Stimulated activated CD8-positive, alpha-beta memory T cell treated with anti-CD3 and anti-CD28 coated beads, Interleukin-12 subunit alpha, Interleukin-12 subunit beta, amount 100 ng/mL, for 4 hours (primary cell): Measurements from ENCODE around the gene NDST1.

ENCODE experiments used
- DNase-seq: peaks from one replicate; pipeline ENCODE4 v3.0.0-alpha.2; 2020; ENCODE audit warnings: low read depth

The NDST1 gene

DNA sequence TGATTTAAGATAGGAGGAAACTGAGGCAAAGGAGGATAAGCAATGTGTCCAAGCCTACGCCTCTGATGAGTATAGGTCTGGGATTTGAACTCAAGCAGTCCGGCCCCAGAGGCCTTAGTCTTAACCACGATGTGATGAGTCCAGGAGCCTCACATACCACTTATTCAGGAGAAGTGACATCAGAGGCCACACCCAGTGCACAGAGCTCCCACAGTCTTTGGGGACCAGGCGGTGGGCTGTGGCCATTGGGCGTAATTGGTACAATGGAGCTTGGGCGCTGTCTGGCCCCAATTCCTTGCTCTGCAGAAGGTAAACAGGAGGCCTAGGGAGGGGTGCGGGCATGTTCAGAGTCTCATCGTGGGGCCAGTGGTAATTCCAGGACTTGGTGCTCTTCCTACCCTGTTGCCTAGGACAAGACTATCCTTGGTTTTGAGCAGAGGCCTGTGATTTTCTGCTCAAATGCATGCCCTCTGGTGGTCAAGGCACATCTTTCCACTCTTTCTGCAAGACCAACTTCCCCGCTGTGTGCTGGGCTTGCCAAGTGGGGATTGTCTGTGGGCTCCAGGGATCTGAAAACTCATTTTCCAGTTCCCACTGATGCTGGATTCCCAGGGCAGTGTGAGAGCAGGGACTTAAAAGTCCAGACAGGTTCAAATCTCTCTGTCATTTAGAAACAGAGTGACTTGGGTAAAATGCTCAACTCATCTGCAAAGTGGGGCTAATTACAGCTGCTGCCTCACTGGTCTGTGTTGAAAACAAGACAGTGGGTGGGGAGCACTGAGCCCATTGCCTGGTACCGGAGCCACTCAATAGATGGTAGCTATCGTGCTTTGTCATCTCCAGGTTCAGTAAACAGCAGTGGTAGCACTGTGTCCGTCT, 15.8 kb downstream of the NDST1 start:
- no peak for DNase-seq

DNA sequence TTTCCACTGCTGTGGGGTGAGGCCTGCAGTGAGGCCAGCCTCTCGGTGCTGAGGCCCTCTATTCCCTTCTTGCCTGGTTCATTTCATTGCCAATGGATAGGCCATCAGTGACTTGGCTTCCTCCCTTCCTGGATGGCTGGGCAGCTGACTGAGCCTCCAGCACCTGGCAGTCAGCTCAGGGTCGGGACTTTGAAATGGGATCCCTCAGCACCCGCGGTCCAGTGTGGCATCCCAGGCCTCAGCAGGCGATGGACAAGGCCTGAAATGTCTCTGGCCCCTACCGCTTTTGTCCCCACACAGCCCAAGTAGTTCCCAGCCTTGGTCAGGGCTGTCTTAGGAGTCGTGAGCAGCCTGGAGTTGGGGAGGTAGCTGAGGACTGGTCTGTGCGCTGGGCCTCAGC, 17.2 kb downstream of the NDST1 start:
- DNase-seq = no peak

DNA sequence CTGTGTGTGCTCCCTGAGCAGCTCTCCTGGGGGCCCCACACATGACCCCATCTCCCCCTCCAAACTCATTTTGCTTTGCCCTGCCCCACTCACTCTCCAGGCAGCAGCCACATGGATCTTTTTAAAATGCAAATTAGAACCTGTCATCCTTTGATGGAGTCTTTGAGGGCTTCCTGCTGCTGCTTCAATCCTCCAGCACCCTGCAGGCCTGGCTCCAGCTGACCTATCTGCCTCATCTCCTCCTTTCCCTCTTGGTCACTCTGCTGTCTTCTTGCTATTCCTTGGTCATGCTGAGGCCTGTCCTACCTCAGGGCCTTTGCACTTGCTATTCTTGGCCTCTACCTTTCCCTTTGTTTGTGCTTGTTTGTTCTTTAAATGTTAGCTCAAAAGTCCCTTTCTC, 17.9 kb downstream of the NDST1 start:
- no peak for DNase-seq

DNA sequence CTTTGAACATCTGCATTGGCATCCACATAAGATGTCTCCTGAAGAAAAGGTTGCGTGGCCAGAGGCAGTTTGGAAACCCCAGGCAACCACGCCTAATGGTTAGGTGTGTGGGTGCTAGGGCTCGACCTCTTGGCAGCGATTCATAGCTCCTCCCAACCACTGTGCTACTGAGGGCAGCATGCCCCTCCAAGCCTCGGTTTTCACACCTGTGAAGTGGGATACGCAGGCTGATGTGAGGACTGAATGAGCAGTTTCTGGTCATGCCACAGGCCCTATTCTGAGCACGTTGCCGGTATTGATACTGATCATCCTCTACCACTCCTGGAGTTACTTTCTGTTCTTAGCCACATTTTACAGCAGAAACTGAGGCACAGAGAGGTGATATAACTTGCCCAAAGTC, 19.1 kb downstream of the NDST1 start:
- no peak for DNase-seq

DNA sequence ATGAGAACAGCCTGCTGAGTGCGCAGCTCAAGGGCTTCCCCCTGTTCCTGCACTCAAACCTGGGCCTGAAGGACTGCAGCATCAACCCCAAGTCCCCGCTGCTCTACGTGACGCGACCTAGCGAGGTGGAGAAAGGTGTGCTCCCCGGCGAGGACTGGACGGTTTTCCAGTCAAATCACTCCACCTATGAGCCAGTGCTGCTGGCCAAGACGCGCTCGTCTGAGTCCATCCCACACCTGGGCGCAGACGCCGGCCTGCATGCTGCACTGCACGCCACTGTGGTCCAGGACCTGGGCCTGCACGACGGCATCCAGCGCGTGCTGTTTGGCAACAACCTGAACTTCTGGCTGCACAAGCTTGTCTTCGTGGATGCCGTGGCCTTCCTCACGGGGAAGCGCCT, 19.9 kb downstream of the NDST1 start:
- no peak for DNase-seq

DNA sequence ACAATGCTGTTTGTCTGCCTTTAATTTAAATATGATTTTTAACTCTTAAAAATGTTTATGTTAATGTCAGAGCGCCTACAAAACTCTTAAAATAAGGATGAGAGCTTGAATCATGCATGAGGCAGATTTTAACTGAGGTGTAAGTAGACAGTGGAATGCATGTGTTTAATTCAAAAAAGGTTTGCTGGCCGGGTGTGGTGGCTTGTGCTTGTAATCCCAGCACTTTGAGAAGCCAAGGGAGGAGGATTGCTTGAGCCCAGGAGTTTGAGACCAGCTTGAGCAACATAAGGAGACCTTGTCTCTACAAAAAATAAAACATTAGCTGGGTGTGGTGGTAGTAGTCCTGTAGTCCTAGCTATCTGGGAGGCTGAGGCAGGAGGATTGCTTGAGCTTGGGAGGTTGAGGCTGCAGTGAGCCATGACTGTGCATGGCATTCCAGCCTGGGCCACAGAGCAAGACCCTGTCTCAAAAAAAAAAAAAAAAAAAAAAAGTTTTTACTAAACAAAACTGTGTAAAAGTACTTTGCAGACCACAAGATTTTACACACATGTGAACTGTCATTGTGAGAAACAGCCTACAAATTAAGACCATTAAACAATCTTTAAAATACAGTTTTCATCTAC, 21.1 kb downstream of the NDST1 start:
- DNase-seq = no peak

DNA sequence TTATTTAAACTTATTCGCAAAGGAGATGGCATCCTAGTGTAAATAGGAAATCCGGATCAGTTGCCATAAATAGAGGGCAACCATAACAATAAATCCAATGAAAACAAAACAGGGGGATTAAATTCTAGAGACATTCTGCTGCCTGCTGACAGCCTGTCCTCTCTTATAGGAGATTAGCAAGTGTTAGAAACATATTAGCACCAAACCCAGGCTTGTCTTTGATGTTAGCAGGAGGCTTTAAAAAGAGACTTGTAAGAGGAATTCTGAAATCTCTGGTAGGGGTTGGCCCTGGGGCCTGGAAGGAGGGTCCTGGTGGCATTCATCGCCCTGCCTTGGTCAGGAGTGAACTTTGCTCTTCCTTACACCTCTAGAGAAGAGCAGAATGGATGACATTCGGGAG, 21.6 kb downstream of the NDST1 start:
- no peak for DNase-seq

DNA sequence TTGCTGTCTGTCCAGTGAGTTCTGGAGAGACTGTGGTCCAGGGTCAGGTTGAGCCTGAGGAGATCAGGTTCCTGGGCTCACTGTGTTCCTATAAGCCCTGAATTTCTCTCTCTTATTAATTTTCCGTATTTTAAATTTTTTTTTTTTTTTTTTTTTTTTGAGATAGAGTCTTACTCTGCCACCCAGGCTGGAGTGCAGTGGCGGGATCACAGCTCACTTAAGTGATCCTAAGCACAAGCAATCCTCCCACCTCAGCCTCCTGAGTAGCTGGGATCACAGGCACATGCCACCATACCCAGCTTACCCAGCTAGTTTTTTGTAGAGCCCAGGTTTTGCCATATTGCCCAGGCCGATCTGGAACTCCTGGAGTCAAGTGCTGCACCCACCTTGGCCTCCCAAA, 22.5 kb downstream of the NDST1 start:
- DNase-seq = no peak

DNA sequence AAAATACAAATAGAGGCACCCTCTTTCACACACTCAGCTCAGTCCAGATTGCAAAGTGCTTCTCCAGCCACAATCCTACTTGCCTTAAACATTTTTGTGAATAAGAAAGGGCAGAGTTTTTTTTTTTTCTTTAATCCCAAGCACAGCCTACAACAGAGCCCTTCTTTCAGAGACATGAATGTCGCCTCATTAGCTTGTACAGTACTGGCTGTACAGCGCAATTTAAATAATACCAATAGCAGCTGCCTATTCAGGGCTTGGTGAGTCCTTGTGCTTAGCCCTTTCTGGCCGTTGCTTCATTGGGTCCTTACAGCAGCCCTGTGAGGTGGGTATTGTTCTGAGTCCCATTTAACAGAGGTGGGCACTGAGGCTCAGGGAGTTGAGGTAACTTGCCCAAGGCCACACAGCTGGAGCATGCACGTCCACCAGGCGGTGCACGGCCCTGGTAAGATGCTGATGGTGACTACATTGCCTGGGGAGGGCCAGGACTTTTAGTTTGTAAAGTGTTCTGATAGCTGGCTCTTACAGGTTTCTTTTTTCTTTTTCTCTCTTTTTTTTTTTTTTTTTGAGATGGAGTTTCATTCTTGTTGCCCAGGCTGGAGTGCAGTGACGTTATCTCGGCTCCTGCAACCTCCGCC, 23.1 kb downstream of the NDST1 start:
- no peak for DNase-seq

DNA sequence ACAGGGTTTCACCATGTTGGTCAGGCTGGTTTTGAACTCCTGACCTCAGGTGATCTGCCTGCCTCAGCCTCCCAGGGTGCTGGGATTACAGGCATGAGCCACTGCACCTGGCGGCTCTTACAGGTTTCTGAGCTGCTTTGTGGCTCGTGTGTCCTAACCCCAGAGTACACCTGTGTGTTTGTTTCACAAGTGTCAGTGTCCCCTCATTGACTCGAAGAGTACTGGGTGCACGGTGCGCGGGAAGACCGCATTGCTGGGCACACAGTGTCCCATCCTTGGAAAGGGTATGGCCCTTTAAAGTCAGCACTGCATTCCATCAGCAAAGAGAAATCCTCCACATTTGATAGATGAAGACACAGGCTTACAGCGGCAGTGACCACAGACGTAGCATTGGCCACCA, 23.8 kb downstream of the NDST1 start:
- DNase-seq = no peak

DNA sequence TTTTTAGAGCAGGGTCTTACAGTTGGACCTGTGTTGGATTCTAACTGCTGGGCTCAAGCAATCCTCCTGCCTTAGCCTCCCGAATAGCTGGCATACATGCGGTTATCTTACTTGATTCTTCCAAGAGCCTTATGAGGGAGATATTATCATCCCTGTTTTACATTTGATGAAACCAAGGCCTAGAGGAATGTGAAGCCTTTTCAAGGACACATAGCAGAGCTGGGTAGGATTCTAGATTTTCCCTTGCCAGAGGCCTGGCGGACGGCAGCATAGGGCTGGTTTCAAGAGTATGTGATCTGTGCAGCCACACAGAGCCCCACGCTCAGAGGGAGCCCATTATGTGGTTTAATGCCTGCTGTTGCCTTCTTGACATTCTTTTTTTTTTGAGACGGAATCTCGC, 24.2 kb downstream of the NDST1 start:
- no peak for DNase-seq

DNA sequence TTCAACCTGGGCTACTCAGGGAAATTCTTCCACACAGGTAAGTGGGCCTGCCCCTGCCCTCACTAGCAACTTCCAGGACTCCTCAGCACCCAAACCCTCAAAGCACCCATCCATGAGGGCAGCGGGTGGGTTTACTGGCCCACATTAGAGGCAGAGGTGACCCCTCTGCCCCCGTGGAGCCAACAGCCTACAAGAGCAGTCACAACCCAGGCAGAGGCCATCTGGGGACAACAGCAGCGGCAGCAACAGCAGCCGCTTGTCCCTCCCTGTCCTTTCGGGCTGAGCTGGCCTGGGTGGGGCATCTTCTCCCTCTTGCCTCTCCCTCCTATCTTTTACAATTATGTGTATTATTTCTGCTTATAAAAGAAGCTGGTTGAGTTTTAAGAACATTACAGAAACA, 25.1 kb downstream of the NDST1 start:
- no peak for DNase-seq

DNA sequence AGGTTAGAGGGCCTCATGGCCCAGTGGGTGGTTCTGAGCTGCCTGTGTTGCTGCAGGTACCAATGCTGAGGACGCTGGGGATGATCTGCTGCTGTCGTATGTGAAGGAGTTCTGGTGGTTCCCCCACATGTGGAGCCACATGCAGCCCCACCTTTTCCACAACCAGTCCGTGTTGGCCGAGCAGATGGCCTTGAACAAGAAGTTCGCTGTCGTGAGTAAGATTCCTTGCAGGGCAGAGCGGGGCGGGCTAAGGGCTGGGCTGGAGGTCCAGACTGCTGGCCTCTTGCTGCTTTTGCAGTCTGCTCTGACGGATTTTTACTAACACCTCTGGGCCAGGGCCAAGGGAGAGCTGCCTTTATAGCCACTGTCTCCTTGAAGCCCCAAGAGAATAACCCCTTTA, 26.9 kb downstream of the NDST1 start:
- DNase-seq = no peak

DNA sequence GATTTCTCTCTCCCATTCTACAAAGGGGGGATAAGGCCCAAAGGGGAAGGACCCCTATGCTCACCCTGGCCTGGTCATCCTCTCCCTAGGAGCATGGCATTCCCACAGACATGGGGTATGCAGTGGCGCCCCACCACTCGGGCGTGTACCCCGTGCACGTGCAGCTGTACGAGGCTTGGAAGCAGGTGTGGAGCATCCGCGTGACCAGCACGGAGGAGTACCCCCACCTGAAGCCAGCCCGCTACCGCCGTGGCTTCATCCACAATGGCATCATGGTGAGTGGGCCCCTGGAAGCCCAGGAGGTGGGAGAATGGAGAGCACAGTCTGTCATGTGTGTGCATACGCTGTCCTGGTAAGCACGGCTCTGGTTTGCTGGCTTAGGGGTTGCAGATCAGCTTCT, 27.7 kb downstream of the NDST1 start:
- DNase-seq = no peak

DNA sequence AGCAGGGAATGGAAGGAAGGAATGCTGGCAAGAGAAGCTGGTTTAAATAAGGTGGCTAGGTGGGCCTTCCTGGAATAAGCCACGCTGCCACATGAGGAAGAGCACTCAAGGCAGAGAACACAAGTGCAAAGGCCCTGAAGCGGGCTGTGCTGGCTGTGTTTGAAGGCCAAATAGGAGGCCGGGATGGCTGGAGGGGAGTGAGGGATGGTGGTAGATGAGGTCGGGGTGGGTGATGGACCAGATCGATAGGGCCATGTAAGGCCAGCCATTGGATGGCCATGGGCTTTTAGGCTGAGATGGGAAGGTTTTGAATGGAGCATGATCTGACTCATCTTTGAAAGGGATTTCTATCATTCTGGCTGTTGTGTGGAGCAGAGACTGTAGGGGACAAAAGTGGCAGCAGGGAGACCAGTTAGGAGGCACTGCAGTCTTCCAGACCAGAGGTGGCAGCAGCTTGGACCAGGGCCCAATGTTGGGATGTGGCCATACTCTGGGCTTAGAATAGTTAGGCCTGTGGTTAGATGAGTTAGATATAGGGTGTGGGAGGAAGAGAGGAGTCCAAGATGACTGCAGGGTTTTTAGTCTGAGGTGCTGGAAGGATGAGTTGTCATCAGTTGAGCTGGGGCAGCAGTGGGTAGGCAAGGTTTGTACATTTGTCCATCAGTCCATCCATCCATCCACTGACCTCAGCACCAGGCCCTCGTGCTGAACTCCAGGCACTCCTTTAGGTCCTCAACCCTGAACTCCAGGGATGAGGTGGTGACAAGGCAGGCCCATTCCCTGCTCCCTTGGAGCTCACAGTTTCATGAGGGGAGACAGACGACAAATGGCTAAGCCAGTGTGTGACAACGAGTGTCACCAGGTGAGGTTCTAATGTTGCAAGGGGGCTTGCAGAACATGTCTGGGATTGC, 30.3 kb downstream of the NDST1 start:
- DNase-seq = no peak

DNA sequence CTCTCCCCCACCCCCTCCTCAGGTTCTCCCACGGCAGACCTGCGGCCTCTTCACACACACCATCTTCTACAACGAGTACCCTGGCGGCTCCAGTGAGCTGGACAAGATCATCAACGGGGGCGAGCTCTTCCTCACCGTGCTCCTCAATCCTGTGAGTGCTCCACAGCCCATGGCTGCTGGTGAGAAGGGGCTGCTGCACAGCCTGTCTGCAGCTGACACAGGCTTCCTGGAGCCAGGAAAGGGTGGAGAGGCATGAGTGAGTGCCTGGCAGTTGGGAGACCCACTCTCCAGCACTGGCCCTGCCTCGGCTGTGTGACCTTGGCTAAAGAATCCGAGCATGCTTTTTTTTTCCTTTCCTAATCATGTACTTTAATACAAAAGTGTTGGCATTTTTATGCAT, 31.3 kb downstream of the NDST1 start:
- DNase-seq = no peak

DNA sequence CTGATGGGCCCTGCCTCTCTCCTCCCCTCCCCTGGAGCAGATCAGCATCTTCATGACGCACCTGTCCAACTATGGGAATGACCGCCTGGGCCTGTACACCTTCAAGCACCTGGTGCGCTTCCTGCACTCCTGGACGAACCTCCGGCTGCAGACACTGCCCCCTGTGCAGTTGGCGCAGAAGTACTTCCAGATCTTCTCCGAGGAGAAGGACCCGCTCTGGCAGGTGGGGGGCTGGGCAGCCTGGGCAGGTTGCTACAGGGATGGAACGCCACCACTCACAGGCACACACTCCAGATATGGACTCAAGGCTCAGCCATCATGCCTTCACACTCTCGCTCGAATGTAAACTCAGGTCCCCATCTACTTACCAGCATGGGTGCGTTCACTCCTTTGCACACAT, 32.1 kb downstream of the NDST1 start:
- DNase-seq = no peak

DNA sequence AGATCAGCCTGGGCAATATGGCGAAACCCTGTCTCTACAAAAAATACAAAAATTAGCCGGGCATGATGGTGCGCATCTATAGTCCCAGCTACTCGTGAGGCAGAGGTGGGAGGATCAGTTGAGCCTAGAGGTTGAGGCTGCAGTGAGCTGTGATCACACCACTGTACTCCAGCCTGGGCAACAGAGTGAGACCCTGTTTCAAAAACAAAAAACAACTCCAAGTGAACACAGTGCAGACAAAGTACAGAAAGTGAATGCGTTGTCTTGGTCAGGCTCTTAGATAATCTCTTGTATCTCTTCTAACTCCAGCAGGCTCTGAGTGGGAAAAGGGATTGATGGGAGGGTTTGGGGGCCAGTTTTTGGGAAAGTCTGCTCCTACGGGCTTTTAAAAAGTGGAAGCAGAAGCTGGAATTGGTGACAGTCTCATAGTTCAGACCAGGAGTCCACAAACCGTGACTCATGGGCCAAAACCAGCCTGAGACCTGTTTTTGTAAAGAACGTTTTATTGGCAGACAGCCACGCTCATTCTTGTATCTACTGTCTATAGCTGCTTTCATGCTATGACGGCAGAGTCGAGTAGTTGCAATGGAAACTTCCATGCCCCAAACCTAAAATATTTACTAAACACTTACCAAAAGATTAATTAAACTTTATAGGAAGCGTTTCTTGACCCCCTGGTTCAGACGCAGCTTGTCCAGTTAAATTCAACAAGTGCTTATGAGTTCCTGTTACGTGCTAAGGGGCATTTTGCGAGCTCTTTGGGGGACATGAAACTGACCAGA, 32.9 kb downstream of the NDST1 start:
- DNase-seq = no peak

DNA sequence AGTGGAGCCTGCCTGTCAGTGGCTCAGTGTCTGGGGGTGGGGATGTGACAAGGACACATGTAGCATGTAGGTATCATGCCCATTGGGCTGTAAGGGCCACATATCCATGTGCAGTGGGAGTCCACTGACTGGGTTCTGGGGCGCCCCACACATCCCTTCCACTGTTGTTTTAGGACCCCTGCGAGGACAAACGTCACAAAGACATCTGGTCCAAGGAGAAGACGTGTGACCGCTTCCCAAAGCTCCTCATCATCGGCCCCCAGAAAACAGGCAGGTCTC, 33.4 kb downstream of the NDST1 start:
- DNase-seq = no peak

DNA sequence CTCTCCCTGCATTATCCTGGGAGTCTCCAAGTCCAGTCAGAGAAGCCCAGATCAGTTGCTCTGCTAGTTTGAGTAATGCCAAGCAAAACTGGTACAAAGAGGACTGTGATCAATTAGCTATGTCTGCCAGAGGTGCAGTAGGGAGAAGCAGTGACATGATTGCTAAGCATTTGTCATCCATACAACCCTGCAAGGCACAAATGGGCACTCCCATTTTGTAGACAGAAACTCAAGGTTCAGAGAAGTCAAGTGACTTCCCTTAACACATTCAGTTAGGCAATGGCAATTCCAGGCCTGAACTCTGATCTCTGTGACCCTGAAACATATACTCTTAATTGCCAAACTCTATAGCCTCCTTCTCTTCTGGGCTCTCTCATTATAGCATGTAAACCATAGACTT, 34.0 kb downstream of the NDST1 start:
- no peak for DNase-seq

DNA sequence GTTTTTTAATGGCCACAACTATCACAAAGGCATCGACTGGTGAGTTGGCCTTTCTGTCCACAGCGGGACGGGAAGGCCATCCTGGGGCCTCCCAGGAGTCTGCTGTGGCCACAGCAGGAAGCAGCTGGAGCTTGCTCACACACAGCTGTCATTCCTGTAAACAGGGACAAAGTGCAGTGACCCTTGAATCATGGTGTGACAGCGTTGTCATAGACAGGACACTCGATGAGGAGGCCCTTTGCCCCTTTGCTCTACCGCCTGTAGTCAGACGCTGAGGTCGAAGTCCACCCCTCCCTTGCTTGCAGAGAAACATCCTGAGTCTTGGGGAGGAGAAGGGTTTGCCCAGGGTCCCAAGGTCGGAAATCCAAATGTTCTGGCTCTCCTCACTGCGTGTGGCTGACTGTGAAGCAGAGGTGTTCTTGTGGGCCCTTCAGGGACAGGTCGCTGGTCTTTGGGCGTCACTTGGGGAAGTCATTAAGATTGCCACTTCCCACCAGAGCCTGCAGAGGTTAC, 35.1 kb downstream of the NDST1 start:
- no peak for DNase-seq
